Stimulated activated naive CD8-positive, alpha-beta T cell treated with anti-CD3 and anti-CD28 coated beads, Interleukin-15, amount 100 ng/mL, for 72 hours (primary cell): Measurements from ENCODE around the gene ZNF558.

ENCODE experiments used
- ATAC-seq: fragments of 150-1000 bp; cut with Tn5 transposase; 2 replicates; pipeline ENCODE4 v1.10.0; 2021; ENCODE audit warnings: mild to moderate bottlenecking, moderate library complexity
- DNase-seq, 2 donors: peaks; one replicate each; pipeline ENCODE4 v3.0.0; 2021 to 2022
- H3K27ac Mint-ChIP-seq, 2 donors: one replicate each; pipeline ENCODE4 v1.8.0; 2022; ENCODE audit warnings: mild to moderate bottlenecking in 2 of 2, mixed read lengths in 2 of 2, moderate library complexity in 2 of 2
- H3K27me3 Mint-ChIP-seq: one replicate; pipeline ENCODE4 v1.8.0; 2022; ENCODE audit warnings: mixed read lengths
- H3K4me1 Mint-ChIP-seq: one replicate; pipeline ENCODE4 v1.8.0; 2022; ENCODE audit warnings: mild to moderate bottlenecking, mixed read lengths
- H3K4me3 Mint-ChIP-seq, 2 donors: one replicate each; pipeline ENCODE4 v1.8.0; 2022; ENCODE audit warnings: mild to moderate bottlenecking in 2 of 2, mixed read lengths in 2 of 2, moderate library complexity in 1 of 2
- H3K9me3 Mint-ChIP-seq, 2 donors: one replicate each; pipeline ENCODE4 v1.8.0; 2022; ENCODE audit warnings: mixed read lengths in 2 of 2

Gene ZNF558

GRCh38 chr19:8832132-8833021, at the start of gene ZNF558, which contains the start of gene MBD3L1:
ZNF558 (minus strand) TSS chr19:8832304; CDS start chr19:8822659, 9,645 bp downstream.
MBD3L1 (plus strand) TSS chr19:8832377; CDS start chr19:8842679, 10,302 bp downstream.
- Mint-ChIP-seq H3K9me3 (no peaks in the 10 kb centered on the region), H3K4me3 (peak within 1 kb of the TSS; percentile 91 to 95), H3K4me1 (peaks cover 26% of the 10 kb centered on the region), H3K27me3 (no peaks in the 10 kb centered on the region), H3K27ac (peak within 1 kb of the TSS; percentile 97 to 98)
- DNase-seq, result peak; percentile 99 to 100
- ATAC-seq, result peak; percentile 96

GRCh38 chr19:8881512-8881911, 49.4 kb upstream of the ZNF558 start:
- peaks cover 18 to 32% of the 10 kb centered on the region in 2 donors for H3K9me3 Mint-ChIP-seq
- no peak overlapping the region for H3K4me3 Mint-ChIP-seq
- H3K4me1 Mint-ChIP-seq, result no peaks in the 10 kb centered on the region
- DNase-seq (no peak), ATAC-seq (no peak)
- peaks cover 15% of the 10 kb centered on the region for H3K27me3 Mint-ChIP-seq
- H3K27ac Mint-ChIP-seq, result no peak overlapping the region

- peaks cover 15% of the 10 kb centered on the region for H3K27me3 Mint-ChIP-seq
- no peaks in the 10 kb centered on the region for H3K4me1 Mint-ChIP-seq
Measured at GRCh38 chr19:8880868-8881488, 48.9 kb upstream of the ZNF558 start.

GRCh38 chr19:8877854-8878705, 46.0 kb upstream of the ZNF558 start:
- H3K27me3 Mint-ChIP-seq, result peaks cover 22% of the 10 kb centered on the region
- DNase-seq, result no peak
- no peaks in the 10 kb centered on the region for H3K4me1 Mint-ChIP-seq
- no peak overlapping the region for H3K27ac Mint-ChIP-seq
- H3K9me3 Mint-ChIP-seq, result peaks cover 18 to 32% of the 10 kb centered on the region in 2 donors
- no peak for ATAC-seq
- no peak overlapping the region for H3K4me3 Mint-ChIP-seq

More at GRCh38 chr19:8880868-8881488, 48.9 kb upstream of the ZNF558 start:
- ATAC-seq (no peak), DNase-seq (no peak)
- no peak overlapping the region for H3K4me3 Mint-ChIP-seq
- peaks cover 18 to 32% of the 10 kb centered on the region in 2 donors for H3K9me3 Mint-ChIP-seq
- no peak overlapping the region for H3K27ac Mint-ChIP-seq

- Mint-ChIP-seq H3K9me3 (no peaks in the 10 kb centered on the region), H3K4me1 (no peaks in the 10 kb centered on the region), H3K4me3 (no peak overlapping the region), H3K27ac (no peak overlapping the region), H3K27me3 (peaks cover 14% of the 10 kb centered on the region)
- DNase-seq (no peak), ATAC-seq (no peak)
Measured at GRCh38 chr19:8866344-8866743, 34.2 kb upstream of the ZNF558 start.

GRCh38 chr19:8858260-8858659, 26.2 kb upstream of the ZNF558 start:
- peaks cover 15% of the 10 kb centered on the region for H3K27me3 Mint-ChIP-seq
- ATAC-seq, result no peak
- H3K9me3 Mint-ChIP-seq, result no peaks in the 10 kb centered on the region
- no peak for DNase-seq
- H3K4me1 Mint-ChIP-seq, result no peaks in the 10 kb centered on the region
- H3K4me3 Mint-ChIP-seq, result no peak overlapping the region
- no peak overlapping the region for H3K27ac Mint-ChIP-seq

GRCh38 chr19:8850488-8850887, 18.4 kb upstream of the ZNF558 start:
- Mint-ChIP-seq H3K4me3 (no peak overlapping the region), H3K27me3 (peaks cover 16% of the 10 kb centered on the region), H3K4me1 (no peaks in the 10 kb centered on the region), H3K27ac (no peak overlapping the region), H3K9me3 (peaks cover 11 to 27% of the 10 kb centered on the region in 2 donors)
- DNase-seq (no peak), ATAC-seq (no peak)

GRCh38 chr19:8849232-8849631, 17.1 kb upstream of the ZNF558 start:
- Mint-ChIP-seq H3K4me3 (no peak overlapping the region), H3K27ac (no peak overlapping the region), H3K9me3 (peaks cover 11 to 27% of the 10 kb centered on the region in 2 donors), H3K4me1 (no peaks in the 10 kb centered on the region), H3K27me3 (peaks cover 16% of the 10 kb centered on the region)
- DNase-seq (no peak), ATAC-seq (no peak)

- H3K27me3 Mint-ChIP-seq, result peaks cover 16% of the 10 kb centered on the region
- no peak overlapping the region for H3K27ac Mint-ChIP-seq
- H3K4me3 Mint-ChIP-seq, result no peak overlapping the region
- H3K4me1 Mint-ChIP-seq, result no peaks in the 10 kb centered on the region
- DNase-seq, result no peak
- no peak for ATAC-seq
- peaks cover 11 to 27% of the 10 kb centered on the region in 2 donors for H3K9me3 Mint-ChIP-seq
Measured at GRCh38 chr19:8846819-8847218, 14.7 kb upstream of the ZNF558 start.

GRCh38 chr19:8840708-8841107, 8.6 kb upstream of the ZNF558 start:
- Mint-ChIP-seq H3K4me3 (no peak overlapping the region), H3K27ac (no peak overlapping the region), H3K4me1 (no peaks in the 10 kb centered on the region), H3K9me3 (no peaks in the 10 kb centered on the region), H3K27me3 (peaks cover 17% of the 10 kb centered on the region)
- DNase-seq (no peak), ATAC-seq (no peak)

GRCh38 chr19:8835877-8836276, 3.8 kb upstream of the ZNF558 start:
- H3K27me3 Mint-ChIP-seq, result peaks cover 13% of the 10 kb centered on the region

GRCh38 chr19:8835446-8835845, 3.3 kb upstream of the ZNF558 start:
- Mint-ChIP-seq H3K4me1 (peaks cover 15% of the 10 kb centered on the region), H3K4me3 (no peak overlapping the region), H3K27ac (no peak overlapping the region), H3K27me3 (peaks cover 8% of the 10 kb centered on the region), H3K9me3 (no peaks in the 10 kb centered on the region)
- DNase-seq (no peak), ATAC-seq (no peak)

More at GRCh38 chr19:8835877-8836276, 3.8 kb upstream of the ZNF558 start:
- H3K4me1 Mint-ChIP-seq, result peaks cover 15% of the 10 kb centered on the region
- no peak for DNase-seq
- no peak overlapping the region for H3K4me3 Mint-ChIP-seq
- no peak overlapping the region for H3K27ac Mint-ChIP-seq
- no peak for ATAC-seq
- no peaks in the 10 kb centered on the region for H3K9me3 Mint-ChIP-seq

GRCh38 chr19:8831832-8832131, 322 bp downstream of the ZNF558 start:
- ATAC-seq (peak; percentile 8), DNase-seq (no peak)
- Mint-ChIP-seq H3K4me3 (peak overlapping the region; percentile 91 to 95), H3K4me1 (peaks cover 26% of the 10 kb centered on the region), H3K9me3 (no peaks in the 10 kb centered on the region), H3K27me3 (no peaks in the 10 kb centered on the region), H3K27ac (peak overlapping the region; percentile 90 to 98)

GRCh38 chr19:8831373-8831772, 731 bp downstream of the ZNF558 start:
- peaks cover 26% of the 10 kb centered on the region for H3K4me1 Mint-ChIP-seq
- H3K27me3 Mint-ChIP-seq, result no peaks in the 10 kb centered on the region
- no peaks in the 10 kb centered on the region for H3K9me3 Mint-ChIP-seq
- ATAC-seq (no peak), DNase-seq (no peak)
- peak overlapping the region; percentile 90 to 98 for H3K27ac Mint-ChIP-seq
- peak overlapping the region; percentile 91 to 95 for H3K4me3 Mint-ChIP-seq

- Mint-ChIP-seq H3K27ac (peak overlapping the region; percentile 3 to 34), H3K4me3 (no peak overlapping the region), H3K9me3 (no peaks in the 10 kb centered on the region), H3K27me3 (no peaks in the 10 kb centered on the region), H3K4me1 (peaks cover 20% of the 10 kb centered on the region)
- ATAC-seq (no peak), DNase-seq (no peak)
Measured at GRCh38 chr19:8827277-8827676, 4.8 kb downstream of the ZNF558 start.
